Caco-2 (cell line): ENCODE data around the gene C1orf52. TPM values are rescaled to one million over a fixed set of nuclear protein-coding genes. Genes with fewer than 3 reads are reported as not detected.

Experiments
- BruUV-seq: library from RNA; stranded (reverse); fragments of 400-500 nt; replicated peaks from 2 replicates; lab custom pipeline; 2021; lab: Mats Ljungman, UMichigan
- CTCF ChIA-PET: fragments of 300-600 bp; sonication (Branson Sonifier 250); formaldehyde crosslinking; loops from one replicate; lab custom pipeline; 2022; ENCODE audit warnings: antibody characterized with exemption; lab: Charles Lee
- POLR2A ChIA-PET: fragments of 300-600 bp; sonication (Branson Sonifier 250); formaldehyde crosslinking; loops from one replicate; lab custom pipeline; 2022; ENCODE audit warnings: antibody characterized with exemption; lab: Charles Lee
- DNase-seq, 2 experiments: peaks; one replicate each; pipeline versions ENCODE4 v3.0.0 to v3.0.0-alpha.2; 2020 to 2022
- H3K27me3 ChIP-seq: replicated peaks from 2 replicates; pipeline ENCODE4 v1.6.0; 2011; ENCODE audit warnings: low read length; ENCODE audit not compliant: control insufficient read depth, insufficient read depth
- H3K36me3 ChIP-seq: 2 replicates; pipeline ENCODE4 v1.5.1; 2011; ENCODE audit warnings: low read length; ENCODE audit not compliant: control insufficient read depth, insufficient read depth
- H3K4me1 ChIP-seq: fragments of 250-450 bp; sonication (Bioruptor Pico); 2 replicates; pipeline ENCODE4 v1.5.1; 2020; ENCODE audit warnings: mild to moderate bottlenecking
- H3K4me3 ChIP-seq: 2 replicates; pipeline ENCODE4 v1.5.1; 2011; ENCODE audit warnings: low read depth, mild to moderate bottlenecking, control low read depth, low read length
- H3K9me3 ChIP-seq: fragments of 250-450 bp; sonication (Bioruptor Pico); 2 replicates; pipeline ENCODE4 v1.5.1; 2020; ENCODE audit warnings: mild to moderate bottlenecking, moderate library complexity
- H3K27ac Mint-ChIP-seq: one replicate; pipeline ENCODE4 v1.8.0; 2022; ENCODE audit warnings: mixed read lengths; ENCODE audit not compliant: unreplicated experiment
- H3K27me3 Mint-ChIP-seq: one replicate; pipeline ENCODE4 v1.8.0; 2022; ENCODE audit warnings: mixed read lengths; ENCODE audit not compliant: insufficient read depth, unreplicated experiment
- H3K36me3 Mint-ChIP-seq: one replicate; pipeline ENCODE4 v1.8.0; 2022; ENCODE audit warnings: mild to moderate bottlenecking, mixed read lengths; ENCODE audit not compliant: insufficient read depth, unreplicated experiment
- H3K4me1 Mint-ChIP-seq: one replicate; pipeline ENCODE4 v1.8.0; 2022; ENCODE audit warnings: low read depth, mixed read lengths; ENCODE audit not compliant: unreplicated experiment
- H3K4me3 Mint-ChIP-seq: one replicate; pipeline ENCODE4 v1.8.0; 2022; ENCODE audit warnings: mild to moderate bottlenecking, moderate library complexity, mixed read lengths; ENCODE audit not compliant: unreplicated experiment
- H3K9me3 Mint-ChIP-seq: one replicate; pipeline ENCODE4 v1.8.0; 2022; ENCODE audit warnings: mixed read lengths; ENCODE audit not compliant: unreplicated experiment
- CTCF ChIP-seq, 2 experiments: fragments of 200-600 bp in 1 of 2; IDR thresholded peaks; 1 replicate in 1 of 2; 2 replicates in 1 of 2; pipeline versions ENCODE4 v1.5.1 to v1.8.0; 2011 to 2022; ENCODE audit warnings: antibody characterized with exemption in 1 of 2, control low read depth in 1 of 2, inconsistent platforms in 1 of 2, low read depth in 1 of 2, low read length in 1 of 2, mild to moderate bottlenecking in 1 of 2, moderate library complexity in 1 of 2; ENCODE audit not compliant: insufficient read depth in 1 of 2, severe bottlenecking in 1 of 2, unreplicated experiment in 1 of 2
- intact Hi-C: fragments of 100-400 bp; cut with micrococcal nuclease; formaldehyde crosslinking; loops from one replicate; pipeline ENCODE4 v1.10.0; 2022; ENCODE audit not compliant: unreplicated experiment
- total RNA-seq: library from RNA; stranded (reverse); gene quantifications from 2 replicates; pipeline ENCODE4 v1.2.3, GENCODE V29; 2022

C1orf52 gene
- total RNA-seq, 1 experiment from 2014 or later, result 30.4 TPM

- no peak overlapping the region for H3K4me3 ChIP-seq
- Mint-ChIP-seq H3K27me3 (no peaks in the 10 kb centered on the region), H3K27ac (no peak overlapping the region), H3K36me3 (no peaks in the 10 kb centered on the region), H3K9me3 (no peaks in the 10 kb centered on the region), H3K4me3 (no peak overlapping the region), H3K4me1 (no peaks in the 10 kb centered on the region)
- POLR2A ChIA-PET, result no interaction called here
- no peaks in the 10 kb centered on the region for H3K36me3 ChIP-seq
- H3K9me3 ChIP-seq, result no peaks in the 10 kb centered on the region
- no peaks in the 10 kb centered on the region for H3K4me1 ChIP-seq
- BruUV-seq, result no TSS peak
- intact Hi-C loops, result no loop called here
- CTCF ChIA-PET, result no interaction called here
- no peak for DNase-seq
- no peaks in the 10 kb centered on the region for H3K27me3 ChIP-seq
- no peak for TF ChIP-seq CTCF (IDR thresholded peaks at IDR 0.05; ENCODE audit: insufficient read depth in 1 of 2, low read depth in 1 of 2, low read length in 1 of 2, severe bottlenecking in 1 of 2, unreplicated experiment in 1 of 2)
Measured at GRCh38 chr1:85290826-85291225, 31.4 kb upstream of the C1orf52 start.

- Histone ChIP-seq H3K4me3 (no peak overlapping the region), H3K27me3 (no peaks in the 10 kb centered on the region), H3K4me1 (no peaks in the 10 kb centered on the region), H3K9me3 (no peaks in the 10 kb centered on the region), H3K36me3 (no peaks in the 10 kb centered on the region)
- Mint-ChIP-seq H3K27me3 (no peaks in the 10 kb centered on the region), H3K9me3 (no peaks in the 10 kb centered on the region), H3K4me3 (no peak overlapping the region), H3K4me1 (no peaks in the 10 kb centered on the region), H3K27ac (no peak overlapping the region), H3K36me3 (no peaks in the 10 kb centered on the region)
- no TSS peak for BruUV-seq
- no peak for DNase-seq
- ChIA-PET CTCF (no interaction called here), POLR2A (no interaction called here)
- intact Hi-C loops, result no loop called here
- no peak for TF ChIP-seq CTCF (IDR thresholded peaks at IDR 0.05; ENCODE audit: insufficient read depth in 1 of 2, low read depth in 1 of 2, low read length in 1 of 2, severe bottlenecking in 1 of 2, unreplicated experiment in 1 of 2)
Measured at GRCh38 chr1:85289848-85290335, 30.4 kb upstream of the C1orf52 start.

GRCh38 chr1:85289207-85289847 is 29.9 kb upstream of the C1orf52 start:
- no peak for TF ChIP-seq CTCF (IDR thresholded peaks at IDR 0.05; ENCODE audit: insufficient read depth in 1 of 2, low read depth in 1 of 2, low read length in 1 of 2, severe bottlenecking in 1 of 2, unreplicated experiment in 1 of 2)
- Histone ChIP-seq H3K4me1 (no peaks in the 10 kb centered on the region), H3K36me3 (no peaks in the 10 kb centered on the region), H3K27me3 (no peaks in the 10 kb centered on the region), H3K4me3 (no peak overlapping the region), H3K9me3 (no peaks in the 10 kb centered on the region)
- intact Hi-C loops, result no loop called here
- Mint-ChIP-seq H3K27me3 (no peaks in the 10 kb centered on the region), H3K4me1 (no peaks in the 10 kb centered on the region), H3K36me3 (no peaks in the 10 kb centered on the region), H3K4me3 (no peak overlapping the region), H3K9me3 (no peaks in the 10 kb centered on the region), H3K27ac (no peak overlapping the region)
- DNase-seq, result no peak
- ChIA-PET CTCF (no interaction called here), POLR2A (no interaction called here)
- no TSS peak for BruUV-seq
